SU-DHL-6 (cell line): ENCODE data around the gene SEZ6L2.

Experiments
- EZH2phosphoT487 ChIP-seq: fragments of 200-600 bp; sonication (generic), shearing (Covaris generic); conservative IDR thresholded peaks from 2 replicates; pipeline ENCODE4 v1.6.1; 2018; ENCODE audit warnings: mild to moderate bottlenecking, antibody characterized with exemption, low read length, moderate library complexity, mixed read lengths
- TF ChIP-seq, protein P1 (sequence below): fragments of 200-600 bp; sonication (generic); IDR thresholded peaks from one replicate; pipeline ENCODE4 v1.5.1; 2017; ENCODE audit warnings: antibody characterized with exemption, mild to moderate bottlenecking, low read length, moderate library complexity; ENCODE audit not compliant: insufficient read depth, poor library complexity, severe bottlenecking

DNA sequence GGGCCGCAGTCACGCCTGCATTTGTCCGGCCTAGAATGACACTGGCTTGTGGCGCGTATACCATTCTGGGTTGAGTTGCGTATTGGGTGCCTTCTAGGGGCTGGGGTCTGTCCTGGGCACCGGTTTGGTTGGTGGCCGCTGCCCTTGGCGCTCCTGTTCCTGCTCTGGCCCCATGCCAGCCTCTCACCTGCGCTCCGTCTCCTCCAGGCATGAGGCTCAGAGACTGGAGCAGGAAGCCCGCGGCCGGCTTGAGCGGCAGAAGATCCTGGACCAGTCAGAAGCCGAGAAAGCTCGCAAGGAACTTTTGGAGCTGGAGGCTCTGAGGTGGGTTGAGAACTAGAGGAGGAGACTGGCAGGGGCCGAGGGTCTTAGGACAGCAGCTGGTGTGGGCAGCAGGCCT lies 53.7 kb downstream of the SEZ6L2 start:
- TF ChIP-seq, protein P1, sequence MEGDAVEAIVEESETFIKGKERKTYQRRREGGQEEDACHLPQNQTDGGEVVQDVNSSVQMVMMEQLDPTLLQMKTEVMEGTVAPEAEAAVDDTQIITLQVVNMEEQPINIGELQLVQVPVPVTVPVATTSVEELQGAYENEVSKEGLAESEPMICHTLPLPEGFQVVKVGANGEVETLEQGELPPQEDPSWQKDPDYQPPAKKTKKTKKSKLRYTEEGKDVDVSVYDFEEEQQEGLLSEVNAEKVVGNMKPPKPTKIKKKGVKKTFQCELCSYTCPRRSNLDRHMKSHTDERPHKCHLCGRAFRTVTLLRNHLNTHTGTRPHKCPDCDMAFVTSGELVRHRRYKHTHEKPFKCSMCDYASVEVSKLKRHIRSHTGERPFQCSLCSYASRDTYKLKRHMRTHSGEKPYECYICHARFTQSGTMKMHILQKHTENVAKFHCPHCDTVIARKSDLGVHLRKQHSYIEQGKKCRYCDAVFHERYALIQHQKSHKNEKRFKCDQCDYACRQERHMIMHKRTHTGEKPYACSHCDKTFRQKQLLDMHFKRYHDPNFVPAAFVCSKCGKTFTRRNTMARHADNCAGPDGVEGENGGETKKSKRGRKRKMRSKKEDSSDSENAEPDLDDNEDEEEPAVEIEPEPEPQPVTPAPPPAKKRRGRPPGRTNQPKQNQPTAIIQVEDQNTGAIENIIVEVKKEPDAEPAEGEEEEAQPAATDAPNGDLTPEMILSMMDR, result no peak
- no peak for TF ChIP-seq EZH2phosphoT487
